Hematopoietic multipotent progenitor cell (in vitro differentiated cells): ENCODE measurements around the gene HSD17B12. TPM values are rescaled to one million over a fixed set of nuclear protein-coding genes. Genes with fewer than 3 reads are reported as not detected.
"Not testable (repeated sequence)": the region's sequence is repeated elsewhere in the genome, so short reads cannot be mapped to it uniquely, and the experiment has no call there.

ENCODE experiments used
- DNase-seq, 3 donors: peaks; one replicate each; pipeline ENCODE4 v3.0.0-alpha.2; 2011 to 2015; ENCODE audit warnings: low read depth in 2 of 3, low spot score in 2 of 3
- total RNA-seq: library from RNA; depleted of rRNA; stranded (reverse); fragments of >200 nt; gene quantifications from one replicate; pipeline ENCODE4 v1.2.3, GENCODE V29; 2012

HSD17B12 gene
- 37.4 TPM for total RNA-seq

DNA sequence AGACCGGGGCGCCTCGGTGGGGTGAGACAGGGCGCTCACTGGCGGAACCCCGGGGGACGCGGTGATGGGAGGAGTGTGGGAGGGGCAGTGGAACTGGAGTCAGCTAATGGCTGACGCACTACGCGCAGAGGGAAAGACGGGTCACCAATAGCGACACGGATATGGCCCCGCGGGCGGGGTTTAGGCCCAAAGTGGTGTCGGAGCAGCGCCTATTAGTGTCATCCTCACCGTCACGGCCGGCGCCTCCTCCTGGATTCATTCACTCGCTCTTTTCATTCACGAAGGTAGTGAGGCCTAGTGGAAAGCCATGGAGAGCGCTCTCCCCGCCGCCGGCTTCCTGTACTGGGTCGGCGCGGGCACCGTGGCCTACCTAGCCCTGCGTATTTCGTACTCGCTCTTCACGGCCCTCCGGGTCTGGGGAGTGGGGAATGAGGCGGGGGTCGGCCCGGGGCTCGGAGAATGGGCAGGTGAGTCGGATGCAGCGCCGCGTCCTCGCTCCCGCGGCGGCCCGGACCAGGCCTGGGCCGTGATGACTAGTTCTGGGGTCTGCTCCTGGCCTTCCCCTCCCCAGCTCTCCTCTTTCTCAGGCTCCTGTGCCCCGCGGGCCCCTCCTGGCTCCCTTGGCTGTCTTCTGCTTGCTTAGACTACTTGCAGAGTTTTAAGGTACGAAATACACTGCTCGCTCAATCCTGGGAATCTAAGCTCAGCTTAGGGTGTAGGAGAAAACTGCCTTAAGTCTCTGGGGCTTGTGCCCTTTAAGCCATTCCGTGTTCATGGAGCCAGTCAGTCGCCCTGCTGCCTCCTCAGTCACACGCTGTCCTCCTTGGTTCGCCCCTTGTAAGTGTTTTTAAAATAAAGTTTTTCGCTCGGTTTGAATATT is at the start of gene HSD17B12:
Gene HSD17B12 (plus strand): TSS at position 218 of the 880 bp plus-strand sequence. CDS start 90 bp downstream, at position 308.
- DNase-seq = peak; percentile 92 to 99 (median 99)

DNA sequence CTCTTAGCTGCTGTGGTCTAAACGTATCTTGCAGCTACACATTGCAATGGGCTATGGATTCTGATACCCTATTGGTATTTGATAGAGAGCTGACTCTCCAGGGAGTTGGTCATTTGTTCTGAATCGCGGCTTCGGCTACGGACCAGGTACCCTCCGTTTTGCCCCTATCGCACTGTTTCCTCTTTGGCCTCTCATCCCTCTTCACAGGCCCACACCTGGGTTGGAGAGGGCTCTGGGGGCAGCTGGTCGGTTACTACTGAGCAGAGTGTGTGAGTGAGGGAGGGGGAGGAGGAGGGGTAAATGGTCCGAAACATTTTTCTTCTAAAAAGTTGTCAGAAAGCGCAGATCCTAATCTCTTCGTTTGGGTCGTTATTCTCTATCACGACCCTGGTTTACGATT is 48.8 kb upstream of the HSD17B12 start:
- no peak for DNase-seq

DNA sequence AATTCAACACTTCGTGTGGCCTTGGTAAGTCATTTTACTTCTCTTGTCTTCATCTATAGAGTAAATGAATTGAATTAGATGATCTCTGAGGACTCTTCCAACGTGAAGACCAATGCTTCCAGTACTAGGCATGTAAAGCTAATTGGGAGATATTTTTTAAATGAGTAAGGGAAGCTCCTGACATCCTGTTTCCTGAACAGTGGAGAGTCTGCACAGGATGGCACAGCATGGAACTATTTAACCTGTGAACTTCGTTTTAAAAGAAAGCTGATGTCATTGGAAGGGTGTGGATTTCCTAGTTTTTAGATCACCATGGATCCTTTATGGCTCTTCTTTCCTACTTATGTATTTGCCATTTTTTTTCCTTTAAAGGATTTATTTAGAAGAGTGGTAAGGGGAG is 48.4 kb upstream of the HSD17B12 start:
- no peak for DNase-seq

DNA sequence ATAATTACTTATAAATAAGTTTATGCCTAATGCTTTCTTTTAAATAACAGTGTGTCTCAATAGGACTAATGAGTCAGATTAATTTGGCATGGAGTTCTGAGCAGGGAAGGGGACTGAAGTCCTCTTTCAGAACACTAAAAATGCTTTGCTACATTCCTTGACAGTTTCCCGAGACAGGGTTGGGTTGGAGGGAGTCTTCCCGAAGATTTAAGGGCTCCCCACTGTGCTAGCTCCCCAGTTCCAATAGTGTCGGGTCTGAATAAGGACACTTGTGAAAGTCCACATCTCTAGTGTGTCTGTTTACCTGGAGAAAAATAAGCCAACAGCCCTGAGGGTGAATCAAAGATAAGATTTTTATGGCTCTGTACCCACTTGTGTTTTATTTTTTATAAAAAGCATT is 41.8 kb upstream of the HSD17B12 start:
- DNase-seq = no peak

DNA sequence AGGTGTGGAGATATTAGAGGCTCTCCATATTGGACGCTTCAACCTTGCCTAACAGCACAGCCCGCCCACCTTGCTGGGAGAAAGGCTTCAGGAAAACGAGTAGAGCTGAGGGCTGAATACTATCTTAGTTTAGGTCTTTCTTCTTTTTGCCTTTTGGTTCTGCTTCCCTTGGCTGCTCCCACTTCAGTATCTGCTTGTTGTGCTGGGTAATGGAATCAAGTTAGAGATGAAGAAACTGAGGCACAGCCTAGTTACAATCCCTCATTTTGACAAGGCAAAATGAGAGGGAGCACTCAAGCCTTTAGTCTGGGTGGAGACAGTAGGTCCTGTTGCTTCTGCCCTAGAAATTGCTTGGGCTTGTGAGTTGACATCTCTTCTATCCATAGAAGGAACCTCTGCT is 41.3 kb upstream of the HSD17B12 start:
- no peak for DNase-seq

DNA sequence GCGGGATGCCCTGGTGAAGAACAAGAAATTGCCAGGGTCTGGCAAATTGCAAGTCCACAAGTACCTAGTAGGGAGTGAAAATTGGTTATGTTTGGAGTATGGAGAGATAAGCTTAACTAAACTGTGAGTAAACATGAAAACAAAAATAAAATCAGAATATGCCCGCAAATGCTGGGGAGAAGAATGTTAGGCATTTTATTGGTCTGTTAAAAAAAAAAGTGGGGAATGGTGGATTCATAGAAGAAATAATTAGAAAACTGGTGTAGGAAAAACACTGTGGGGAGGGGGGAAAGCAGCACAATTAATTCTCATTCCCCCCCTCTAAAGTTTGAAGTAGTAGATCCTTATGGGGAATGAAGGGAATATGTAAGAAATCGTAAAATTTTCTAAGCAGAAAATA is 40.6 kb upstream of the HSD17B12 start:
- DNase-seq = no peak

DNA sequence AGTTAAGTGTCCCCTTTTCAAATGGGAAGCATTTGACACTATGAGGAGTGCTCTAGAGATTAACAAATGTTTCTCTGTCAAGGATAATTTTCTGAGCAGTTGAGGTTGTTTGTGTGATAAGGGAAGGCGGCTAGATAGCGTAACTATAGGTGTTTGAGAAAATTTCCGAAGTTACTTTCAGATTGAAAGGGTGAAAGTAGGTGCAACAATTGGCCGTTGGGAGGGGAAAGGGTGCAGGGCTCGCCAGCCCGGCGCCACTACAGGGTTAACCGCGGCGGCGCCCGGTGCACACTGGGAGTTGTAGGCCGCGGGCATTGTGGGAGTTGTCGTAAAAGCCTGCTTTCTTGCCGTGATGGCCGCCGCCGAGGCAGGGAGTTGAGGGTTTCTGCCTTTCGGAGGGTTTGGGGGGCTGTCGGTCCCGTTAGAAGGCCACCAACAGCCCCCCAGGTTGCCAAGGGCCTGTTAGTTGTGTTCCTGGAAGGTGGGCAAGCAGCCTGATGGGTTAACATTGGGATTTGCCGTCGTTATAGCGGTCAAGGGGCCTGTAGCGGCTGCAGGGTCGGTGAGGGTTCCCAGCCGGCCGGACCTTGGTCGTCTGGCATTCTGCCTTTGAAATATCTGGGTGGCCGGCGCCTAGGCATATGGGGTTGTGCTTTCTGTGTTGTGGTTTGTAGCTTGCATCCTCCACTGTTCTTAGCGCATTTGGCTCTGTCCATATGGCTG is 36.5 kb upstream of the HSD17B12 start:
- peak; percentile 67 to 83 (median 81) for DNase-seq

DNA sequence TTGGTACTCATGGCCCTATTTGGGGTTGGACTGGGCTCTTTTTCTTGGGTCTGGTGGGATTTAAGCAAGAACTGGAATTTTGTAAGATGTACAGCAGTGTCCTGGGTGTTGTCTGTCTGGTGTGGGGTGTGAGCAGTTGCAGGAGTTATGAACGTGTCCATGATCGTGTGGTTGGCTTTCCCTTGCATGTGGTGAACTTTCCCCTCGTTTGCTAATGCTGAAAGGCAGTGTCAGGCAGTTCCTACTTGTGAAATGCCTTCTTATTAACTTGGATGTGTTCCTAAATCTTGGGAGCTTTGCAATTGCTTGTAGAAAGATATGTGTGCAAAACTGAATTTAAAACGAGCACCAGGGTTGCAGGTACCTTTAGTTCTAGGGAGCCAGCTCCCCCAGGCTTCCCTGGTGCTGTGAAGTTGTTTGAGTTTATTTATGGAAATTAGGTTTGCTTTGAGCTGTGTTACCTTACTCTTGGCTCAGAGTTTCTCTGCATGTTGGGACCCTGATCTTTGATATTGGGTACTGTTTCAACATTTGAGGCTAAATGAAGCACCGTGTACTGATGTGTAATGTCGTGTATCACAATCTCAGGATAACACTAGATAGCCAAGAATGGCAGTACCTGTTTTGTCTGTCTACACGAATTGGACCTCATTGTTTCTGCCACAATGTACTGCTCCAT is 35.8 kb upstream of the HSD17B12 start:
- no peak for DNase-seq

DNA sequence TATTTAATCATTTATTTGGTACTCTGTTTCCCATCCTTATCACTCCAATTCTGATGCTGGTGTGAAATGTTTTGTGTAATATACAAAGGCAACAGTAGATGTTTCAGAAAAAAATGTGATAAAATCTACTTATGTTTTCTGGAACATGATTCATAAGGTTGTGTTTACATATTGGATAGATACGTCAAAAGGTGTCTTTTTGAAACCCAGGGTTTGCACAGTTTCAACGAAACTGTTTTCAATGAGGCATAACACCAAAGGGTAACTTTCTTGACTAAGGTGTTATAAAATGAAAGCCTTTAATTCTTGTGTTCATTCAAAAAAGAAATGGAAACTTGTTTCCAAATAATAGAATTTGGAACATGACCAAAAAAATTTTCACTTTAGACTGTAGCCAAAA is 33.8 kb upstream of the HSD17B12 start:
- no peak for DNase-seq

DNA sequence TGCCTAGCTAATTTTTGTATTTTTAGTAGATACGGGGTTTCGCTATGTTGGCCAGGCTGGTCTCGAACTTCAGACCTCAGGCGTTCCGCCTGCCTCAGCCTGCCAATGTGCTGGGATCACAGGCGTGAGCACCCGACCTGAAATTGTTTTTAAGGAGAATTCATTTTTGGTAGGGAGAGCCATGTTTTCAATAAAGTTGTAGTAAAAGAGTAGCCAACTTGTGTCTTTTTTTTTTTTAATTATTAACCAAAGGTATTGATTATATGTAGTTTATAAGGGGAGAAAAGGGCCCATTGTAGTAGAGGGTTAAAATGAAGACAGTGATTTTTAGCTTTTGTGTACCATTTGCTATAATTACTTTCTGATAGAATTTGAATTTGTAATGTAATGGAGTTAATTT is 31.6 kb upstream of the HSD17B12 start:
- no peak for DNase-seq

DNA sequence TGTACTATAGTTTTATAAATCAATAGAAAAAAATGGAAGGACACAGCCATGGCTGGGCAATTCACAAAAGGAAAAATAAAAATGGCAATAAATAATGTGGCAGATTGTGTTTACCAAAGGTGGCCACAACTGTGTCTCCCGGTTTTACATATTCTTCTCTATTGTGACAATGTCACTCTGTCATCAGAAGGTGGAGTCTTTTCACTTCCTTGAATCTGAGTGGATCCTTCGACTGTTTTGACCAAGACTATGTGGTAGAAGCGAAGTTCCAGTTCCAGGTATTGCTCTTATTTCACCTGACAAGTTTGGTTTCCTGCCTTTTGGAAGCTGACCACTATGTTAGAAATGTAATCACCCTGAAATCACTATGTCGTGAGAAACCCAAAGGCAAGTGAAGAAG is 31.0 kb upstream of the HSD17B12 start:
- no peak for DNase-seq

DNA sequence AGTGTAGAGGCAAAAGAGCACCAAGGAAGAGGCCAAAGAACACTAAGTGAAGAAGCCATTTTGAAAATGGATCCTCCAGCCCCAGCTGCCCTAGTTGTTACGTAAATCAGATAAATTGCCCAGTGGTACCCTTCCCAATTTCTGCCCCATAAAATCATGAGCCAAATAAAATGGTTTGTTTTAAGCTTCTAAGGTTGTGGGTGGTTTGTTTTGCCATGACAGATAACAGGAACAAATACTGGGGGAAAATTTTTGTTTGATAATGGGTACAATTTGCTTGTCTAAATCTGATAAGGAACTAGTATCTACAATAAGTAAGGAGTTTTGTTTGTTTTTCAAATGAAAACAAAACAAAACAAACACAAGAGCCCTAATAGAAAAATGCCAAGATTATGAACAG is 30.6 kb upstream of the HSD17B12 start:
- DNase-seq = no peak

DNA sequence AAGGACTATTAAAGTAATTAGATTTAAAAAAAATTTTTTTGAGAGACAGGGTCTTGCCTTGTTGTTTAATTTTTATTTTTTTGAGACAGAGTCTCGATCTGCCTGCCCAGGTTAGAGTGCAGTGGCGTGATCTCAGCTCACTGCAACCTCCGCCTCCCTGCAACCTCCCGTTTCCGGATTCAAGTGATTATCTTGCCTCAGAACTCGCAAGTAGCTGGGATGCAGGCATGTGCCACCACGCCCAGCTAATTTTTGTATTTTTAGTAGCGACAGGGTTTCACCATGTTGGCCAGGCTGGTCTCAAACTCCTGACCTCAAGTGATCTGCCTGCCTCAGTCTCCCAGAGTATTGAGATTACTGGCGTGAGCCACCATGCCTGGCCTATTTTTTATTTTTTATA is 17.5 kb upstream of the HSD17B12 start:
- not testable (repeated sequence) for DNase-seq

DNA sequence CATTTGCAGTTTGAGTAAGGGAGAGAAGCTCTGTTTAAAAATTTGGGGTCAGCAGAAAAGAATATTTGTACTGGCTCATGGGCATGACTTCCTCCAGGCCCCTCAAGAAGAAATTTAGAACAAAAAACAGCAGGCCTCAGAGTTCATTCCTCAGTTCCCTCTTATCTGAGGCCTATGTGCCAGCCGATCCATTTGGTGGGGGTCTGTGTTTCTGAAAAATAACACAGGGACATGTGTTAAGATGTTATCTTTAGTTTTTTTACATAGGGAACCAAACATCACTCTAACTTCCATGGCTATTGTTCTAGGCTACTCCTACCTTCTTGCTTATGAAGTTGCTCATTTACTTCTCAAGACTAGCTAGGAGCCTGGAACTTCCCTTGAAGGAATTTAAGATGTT is 16.2 kb upstream of the HSD17B12 start:
- no peak for DNase-seq

DNA sequence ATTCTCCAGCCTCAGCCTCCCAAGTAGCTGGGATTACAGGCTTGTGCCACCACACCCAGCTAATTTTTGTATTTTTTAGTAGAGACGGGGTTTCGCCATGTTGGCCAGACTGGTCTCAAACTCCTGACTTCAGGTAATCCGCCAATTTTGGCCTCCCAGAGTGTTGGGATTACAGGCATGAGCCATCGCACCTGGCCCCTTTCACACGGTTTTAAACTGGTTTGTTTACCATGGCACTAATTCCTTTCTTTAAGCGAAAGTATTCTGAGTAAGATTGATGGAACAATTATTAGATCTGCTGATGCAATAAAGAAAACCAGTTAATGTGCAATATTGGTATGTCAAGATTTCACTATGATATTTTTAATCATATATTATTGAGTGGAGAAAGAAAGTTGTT is 9.3 kb upstream of the HSD17B12 start:
- not testable (repeated sequence) for DNase-seq

DNA sequence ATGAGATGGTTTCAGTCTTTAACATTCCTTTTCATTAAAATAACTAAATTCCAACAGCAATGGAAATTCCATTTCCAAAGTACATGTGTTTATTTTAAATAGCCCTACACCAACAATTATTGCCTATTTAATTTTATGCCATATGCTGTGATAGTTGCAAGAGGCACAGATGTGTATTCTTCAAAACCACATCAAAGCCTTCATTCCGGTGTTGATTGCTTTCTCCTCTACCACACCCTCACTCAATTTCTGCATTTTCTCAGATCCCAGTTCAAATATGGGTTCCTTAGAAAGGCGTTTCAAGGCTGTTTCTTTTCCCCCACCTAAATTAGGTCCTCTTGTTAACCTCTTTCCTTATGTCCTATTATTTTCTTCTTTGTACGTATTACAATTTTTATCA is 6.0 kb upstream of the HSD17B12 start:
- no peak for DNase-seq

DNA sequence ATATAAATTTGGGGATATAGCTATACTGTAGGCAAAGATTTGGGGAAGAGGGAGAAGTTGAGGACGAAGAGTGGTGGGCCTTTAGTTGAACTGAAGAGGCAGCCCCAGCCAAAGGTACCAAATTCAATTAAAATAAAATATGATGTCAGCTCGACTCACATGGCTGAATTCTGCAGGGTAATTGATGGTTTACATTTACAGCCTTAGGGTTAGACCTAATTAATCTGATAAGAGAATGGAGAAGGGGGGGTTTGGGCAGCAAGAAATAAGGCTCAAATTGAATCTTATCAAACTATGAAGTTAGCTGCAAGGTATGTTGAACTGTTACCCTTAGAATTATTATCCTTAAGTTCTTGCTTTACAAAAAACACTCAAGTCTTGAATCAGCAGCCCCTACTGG is 3.6 kb upstream of the HSD17B12 start:
- no peak for DNase-seq

DNA sequence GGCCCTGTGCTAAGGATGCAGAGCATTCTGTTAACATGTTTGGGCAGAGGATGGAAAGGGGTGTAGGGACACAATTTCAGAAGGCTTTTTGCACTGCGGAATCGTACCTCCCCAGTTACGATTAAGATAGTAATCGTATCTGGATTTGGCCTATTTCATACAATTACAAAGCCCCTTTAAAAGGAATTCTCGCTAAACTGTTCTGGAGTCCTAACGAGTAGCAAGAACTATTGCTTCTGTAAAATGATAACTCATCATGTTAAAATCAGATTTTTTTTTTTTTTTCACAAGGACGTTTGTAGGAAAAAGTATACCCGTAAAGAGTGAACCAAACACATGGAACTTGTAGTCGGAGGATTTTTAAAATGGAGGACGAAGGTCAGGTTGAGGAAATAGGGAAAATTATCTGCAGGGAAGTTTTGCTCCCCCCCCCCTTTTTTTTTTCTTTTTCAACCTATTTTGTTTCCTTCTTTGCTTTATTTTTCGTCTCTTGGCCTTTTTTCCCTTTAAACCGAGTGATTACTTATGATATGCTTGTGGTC is 934 bp downstream of the HSD17B12 start:
- peak in 1 of 3 donors; percentile 37 for DNase-seq

DNA sequence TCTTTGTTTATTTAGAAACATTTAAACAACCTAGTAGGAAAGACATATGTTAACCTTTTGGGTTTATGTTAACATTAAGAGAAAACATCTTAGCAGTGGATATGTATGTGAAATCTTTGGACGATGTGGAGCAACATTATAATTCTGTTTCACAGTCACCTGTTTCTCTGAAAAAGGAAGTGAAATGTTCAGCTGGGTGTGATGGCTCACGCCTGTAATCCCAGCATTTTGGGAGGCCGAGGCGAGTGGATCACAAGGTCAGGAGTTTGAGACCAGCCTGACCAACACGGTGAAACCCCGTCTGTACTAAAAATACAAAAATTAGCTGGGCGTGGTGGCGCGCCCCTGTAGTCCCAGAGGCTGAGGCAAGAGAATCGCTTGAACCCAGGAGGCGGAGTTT is 1.5 kb downstream of the HSD17B12 start:
- not testable (repeated sequence) for DNase-seq

DNA sequence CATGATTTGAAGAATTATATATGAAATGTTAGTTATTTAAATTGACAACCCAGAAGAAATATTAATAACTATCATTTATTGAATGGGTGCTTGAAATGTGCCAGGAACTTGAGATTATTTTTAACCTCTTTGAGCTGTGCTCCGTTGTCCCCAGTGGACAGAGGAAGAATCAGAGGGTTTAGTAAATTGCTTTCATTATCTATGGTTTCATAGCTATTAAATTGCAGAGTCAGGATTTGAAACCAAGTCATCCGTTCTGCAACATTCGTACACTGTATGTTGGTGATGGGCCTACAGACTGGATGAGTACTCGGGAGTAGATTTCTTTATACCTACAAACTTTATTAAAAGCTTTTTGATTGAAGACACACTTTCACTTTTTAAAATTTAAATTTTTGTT is 4.9 kb downstream of the HSD17B12 start:
- peak in 1 of 3 donors; percentile 24 for DNase-seq

DNA sequence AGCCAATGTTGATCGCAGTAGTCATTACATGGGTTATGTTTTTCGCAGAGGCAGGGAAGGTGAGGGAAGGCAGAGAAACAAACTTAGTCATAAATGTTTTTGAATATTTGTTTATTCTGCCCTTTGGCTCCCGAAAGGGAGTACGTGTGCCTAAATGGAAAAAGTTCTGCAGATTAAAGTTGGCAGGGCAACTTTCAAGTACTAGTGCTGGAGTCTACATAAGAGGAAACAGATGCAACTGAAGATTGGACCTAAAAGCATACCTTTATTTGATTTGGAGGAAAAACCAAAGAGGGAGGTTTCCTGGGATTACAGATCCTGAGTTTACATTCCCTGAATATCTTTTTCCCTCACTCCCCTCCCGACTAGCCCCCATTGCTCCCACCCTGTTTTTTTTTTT is 5.7 kb downstream of the HSD17B12 start:
- DNase-seq = peak in 1 of 3 donors; percentile 59
